ENCODE measurements around the gene RYR2.

Gene RYR2

DNA sequence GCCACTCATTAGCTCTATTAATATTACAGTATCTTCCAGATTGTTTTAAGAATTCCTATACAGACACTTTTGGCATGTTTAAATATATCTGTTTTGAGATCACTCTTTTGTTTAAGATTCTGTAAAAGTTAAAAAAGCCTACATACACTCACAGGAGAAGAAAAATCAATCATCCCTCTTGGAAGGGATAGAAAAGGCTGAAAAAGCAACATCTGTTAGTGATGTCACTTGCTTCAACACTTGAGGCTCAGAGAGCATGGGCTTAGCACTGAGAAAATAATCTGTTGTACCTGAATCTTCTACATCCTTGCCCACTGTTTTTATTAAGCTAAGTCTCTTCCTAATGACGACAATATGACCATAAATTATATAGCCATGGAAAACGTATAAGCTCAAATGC, 721.8 kb downstream of the RYR2 start:
- no peak for DNase-seq (ENCODE audit: low spot score)
- TF ChIP-seq, protein P1, sequence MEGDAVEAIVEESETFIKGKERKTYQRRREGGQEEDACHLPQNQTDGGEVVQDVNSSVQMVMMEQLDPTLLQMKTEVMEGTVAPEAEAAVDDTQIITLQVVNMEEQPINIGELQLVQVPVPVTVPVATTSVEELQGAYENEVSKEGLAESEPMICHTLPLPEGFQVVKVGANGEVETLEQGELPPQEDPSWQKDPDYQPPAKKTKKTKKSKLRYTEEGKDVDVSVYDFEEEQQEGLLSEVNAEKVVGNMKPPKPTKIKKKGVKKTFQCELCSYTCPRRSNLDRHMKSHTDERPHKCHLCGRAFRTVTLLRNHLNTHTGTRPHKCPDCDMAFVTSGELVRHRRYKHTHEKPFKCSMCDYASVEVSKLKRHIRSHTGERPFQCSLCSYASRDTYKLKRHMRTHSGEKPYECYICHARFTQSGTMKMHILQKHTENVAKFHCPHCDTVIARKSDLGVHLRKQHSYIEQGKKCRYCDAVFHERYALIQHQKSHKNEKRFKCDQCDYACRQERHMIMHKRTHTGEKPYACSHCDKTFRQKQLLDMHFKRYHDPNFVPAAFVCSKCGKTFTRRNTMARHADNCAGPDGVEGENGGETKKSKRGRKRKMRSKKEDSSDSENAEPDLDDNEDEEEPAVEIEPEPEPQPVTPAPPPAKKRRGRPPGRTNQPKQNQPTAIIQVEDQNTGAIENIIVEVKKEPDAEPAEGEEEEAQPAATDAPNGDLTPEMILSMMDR (IDR thresholded peaks at IDR 0.05; ENCODE audit: extremely low read depth, insufficient read depth, missing control alignments) = no peak
- in situ Hi-C loops (cut with MboI; ENCODE audit: low pct_unique_long_range_greater_than_20kb, low sequenced_read_pairs, unreplicated experiment) = no loop called here

DNA sequence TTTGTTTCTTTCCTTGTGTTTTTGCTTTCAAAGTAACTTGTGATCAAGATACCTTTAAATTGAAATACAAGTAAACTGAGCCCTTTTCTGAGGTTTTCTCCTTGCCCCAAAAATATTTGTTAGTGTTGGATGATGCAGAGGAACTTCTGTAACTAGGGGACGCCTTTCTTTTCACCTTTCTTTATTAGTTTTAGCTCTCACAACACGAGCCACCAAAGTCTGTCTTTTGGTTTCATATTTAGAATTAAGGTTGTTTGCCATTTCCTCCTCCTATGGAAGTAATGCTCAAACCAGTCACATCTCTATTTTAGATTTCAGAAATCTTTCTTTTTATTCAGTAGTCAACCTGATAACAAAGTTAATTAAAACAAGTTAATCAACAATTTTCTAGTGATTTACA, 727.9 kb downstream of the RYR2 start:
- TF ChIP-seq, protein P1 (IDR thresholded peaks at IDR 0.05; ENCODE audit: extremely low read depth, insufficient read depth, missing control alignments) = no peak
- in situ Hi-C loops (cut with MboI; ENCODE audit: low pct_unique_long_range_greater_than_20kb, low sequenced_read_pairs, unreplicated experiment) = no loop called here
- no peak for DNase-seq (ENCODE audit: low spot score)

DNA sequence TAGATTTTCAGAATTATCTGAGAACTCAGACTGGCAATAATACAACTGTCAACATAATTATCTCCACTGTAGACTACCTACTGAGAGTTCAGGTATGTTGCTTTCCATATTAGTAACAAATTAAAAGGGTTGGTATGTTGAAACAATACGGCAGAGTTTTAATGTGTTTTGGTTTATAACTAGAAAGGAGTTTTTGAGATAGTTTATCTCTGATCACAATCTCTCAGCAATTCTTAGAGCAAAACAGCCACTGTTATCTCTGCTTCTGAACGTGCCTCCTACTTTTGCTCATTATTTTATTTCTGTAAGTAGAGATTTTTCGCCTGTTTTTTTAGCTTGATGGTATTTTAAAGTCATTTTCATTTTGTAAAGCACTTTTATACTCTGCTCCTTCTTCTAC, 730.0 kb downstream of the RYR2 start:
- TF ChIP-seq, protein P1 (IDR thresholded peaks at IDR 0.05; ENCODE audit: extremely low read depth, insufficient read depth, missing control alignments) = no peak
- in situ Hi-C loops (cut with MboI; ENCODE audit: low pct_unique_long_range_greater_than_20kb, low sequenced_read_pairs, unreplicated experiment) = no loop called here
- DNase-seq (ENCODE audit: low spot score) = no peak

DNA sequence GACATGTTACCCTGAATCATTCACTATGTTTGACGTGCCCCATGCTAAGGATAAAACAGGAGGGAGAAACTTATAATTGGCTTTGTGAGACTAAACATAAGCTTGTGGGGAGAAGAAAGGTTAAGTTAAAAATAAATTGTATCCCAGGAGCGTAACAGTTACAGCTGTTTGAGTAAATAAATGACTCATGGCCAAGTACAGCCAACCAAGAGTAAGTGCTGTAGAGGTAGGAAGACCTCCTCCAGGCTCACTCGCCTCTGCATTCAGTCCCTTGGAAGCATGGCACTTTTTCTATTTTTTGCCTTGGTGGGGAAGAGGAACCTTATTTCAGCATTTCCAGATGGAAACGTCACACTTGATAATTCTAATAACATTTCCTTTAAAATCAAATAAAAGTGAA, 732.3 kb downstream of the RYR2 start:
- TF ChIP-seq, protein P1 (IDR thresholded peaks at IDR 0.05; ENCODE audit: extremely low read depth, insufficient read depth, missing control alignments) = no peak
- in situ Hi-C loops (cut with MboI; ENCODE audit: low pct_unique_long_range_greater_than_20kb, low sequenced_read_pairs, unreplicated experiment) = no loop called here
- DNase-seq (ENCODE audit: low spot score) = no peak

DNA sequence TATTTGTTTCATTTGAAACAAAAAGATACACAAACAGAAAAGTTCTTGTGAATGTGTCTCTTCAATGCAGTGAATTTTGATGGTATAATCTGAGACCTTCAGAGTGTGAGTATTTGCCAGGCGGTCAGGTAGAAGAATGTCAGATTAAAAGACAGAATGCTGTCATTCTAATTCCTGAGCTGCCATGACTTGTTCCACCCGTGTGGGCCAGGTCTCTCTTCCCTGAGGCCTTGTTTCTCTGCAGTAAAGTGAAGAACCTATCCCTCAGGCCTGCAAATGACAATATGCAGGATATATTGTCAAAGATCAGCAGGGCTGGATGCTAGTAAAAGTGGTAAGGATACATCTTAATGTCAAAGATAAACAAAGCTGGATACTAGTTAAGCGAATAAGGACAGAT, 737.4 kb downstream of the RYR2 start:
- in situ Hi-C loops (cut with MboI; ENCODE audit: low pct_unique_long_range_greater_than_20kb, low sequenced_read_pairs, unreplicated experiment) = no loop called here
- TF ChIP-seq, protein P1 (IDR thresholded peaks at IDR 0.05; ENCODE audit: extremely low read depth, insufficient read depth, missing control alignments) = no peak
- no peak for DNase-seq (ENCODE audit: low spot score)

DNA sequence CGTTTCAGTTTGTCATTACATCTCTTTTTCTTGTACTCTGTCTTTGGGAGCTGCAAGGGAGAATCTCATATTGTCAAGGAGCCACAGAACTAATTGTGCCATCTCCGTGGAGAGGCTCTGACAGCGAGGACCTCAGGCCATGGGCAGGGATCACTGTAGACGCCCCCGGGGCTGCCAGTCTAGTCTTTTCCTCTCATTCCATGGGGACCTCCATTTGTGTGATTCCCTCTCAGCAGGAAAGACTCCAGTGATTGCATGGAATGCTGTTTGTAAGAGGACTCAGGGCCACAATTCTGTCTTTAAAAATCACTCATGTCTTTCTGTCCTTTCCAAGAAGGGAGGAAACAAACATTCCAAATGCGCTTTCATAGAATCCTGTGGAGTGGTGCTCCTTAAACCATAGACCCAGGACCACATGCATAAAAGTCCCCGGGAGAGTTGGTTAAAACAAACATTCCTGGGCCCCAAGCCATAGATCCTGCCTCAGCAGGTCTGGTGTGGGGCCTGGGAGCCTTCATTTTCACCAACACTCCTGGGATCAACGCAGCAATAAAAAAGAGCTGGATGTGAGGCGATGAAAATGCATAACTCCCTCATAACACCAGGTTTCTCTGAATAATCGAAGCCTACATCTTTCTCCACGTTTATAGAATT, 744.2 kb downstream of the RYR2 start:
- TF ChIP-seq, protein P1 (IDR thresholded peaks at IDR 0.05; ENCODE audit: extremely low read depth, insufficient read depth, missing control alignments) = no peak
- in situ Hi-C loops (cut with MboI; ENCODE audit: low pct_unique_long_range_greater_than_20kb, low sequenced_read_pairs, unreplicated experiment) = no loop called here
- no peak for DNase-seq (ENCODE audit: low spot score)
